Loucy (cell line): Measurements from ENCODE around the gene TBC1D3H.
"Not testable (repeated sequence)": the region's sequence is repeated elsewhere in the genome, so short reads cannot be mapped to it uniquely, and the experiment has no call there.

ENCODE experiments used
- CTCF ChIP-seq: fragments of 200-600 bp; sonication (generic); conservative IDR thresholded peaks from 2 replicates; pipeline ENCODE4 v1.5.1; 2014; ENCODE audit warnings: mild to moderate bottlenecking, antibody characterized with exemption, low read length
- EZH2phosphoT487 ChIP-seq: fragments of 200-600 bp; IDR thresholded peaks from 2 replicates; pipeline ENCODE4 v1.6.1; 2018; ENCODE audit warnings: antibody characterized with exemption, mild to moderate bottlenecking, moderate library complexity, borderline replicate concordance

- TF ChIP-seq CTCF, EZH2phosphoT487: not testable (repeated sequence)
Observed at GRCh38 chr17:36390943-36391645, 2.9 kb upstream of the TBC1D3H start.
